H1 (cell line): ENCODE results near the gene SLC22A23. TPM values are rescaled to one million over a fixed set of nuclear protein-coding genes. Genes with fewer than 3 reads are reported as not detected.

Experiments
- BACH1 ChIP-seq: IDR thresholded peaks from 2 replicates; pipeline ENCODE4 v1.6.1; 2012; ENCODE audit warnings: low read length, improper control_type of control experiment
- CHD2 ChIP-seq: IDR thresholded peaks from 2 replicates; pipeline ENCODE4 v1.6.1; 2012; ENCODE audit warnings: low read length, improper control_type of control experiment
- GTF2F1 ChIP-seq: IDR thresholded peaks from 2 replicates; pipeline ENCODE4 v1.6.1; 2012; ENCODE audit warnings: low read depth, low read length, improper control_type of control experiment, borderline replicate concordance
- POLR2A ChIP-seq, 2 experiments: IDR thresholded peaks; 1 replicate in 1 of 2; 2 replicates in 1 of 2; pipeline ENCODE4 v1.6.1; 2011; ENCODE audit warnings: low read depth in 2 of 2, low read length in 2 of 2, mild to moderate bottlenecking in 2 of 2; ENCODE audit errors: control extremely low read depth in 1 of 2
- TCF12 ChIP-seq: IDR thresholded peaks from 2 replicates; pipeline ENCODE4 v1.6.1; 2011; ENCODE audit warnings: low read depth, mild to moderate bottlenecking, low read length
- TEAD4 ChIP-seq: IDR thresholded peaks from 2 replicates; pipeline ENCODE4 v1.6.1; 2012; ENCODE audit warnings: low read depth, low read length, inconsistent platforms, mixed read lengths
- polyA plus RNA-seq, 7 experiments: library from polyadenylated mRNA; depleted of rRNA in 3 of 7; stranded (reverse) in 5 of 7; unstranded in 2 of 7; fragments of >200 nt in 5 of 7; fragments of 200-250 nt in 2 of 7; gene quantifications; 1 replicate in 5 of 7; 2 replicates in 1 of 7; 4 replicates in 1 of 7; pipeline versions ENCODE4 v1.2.1 to v1.2.3, GENCODE V29; 2011 to 2013; ENCODE audit warnings: missing spikeins in 2 of 7, mixed read lengths in 2 of 7
- total RNA-seq: library from RNA; stranded (reverse); fragmentation: NEBNext Ultra II Directional; extraction: Animal tissue kit (Norgen Biotek cat#: 25700); gene quantifications from 2 replicates; pipeline ENCODE4 v1.2.1, GENCODE V29; 2021

Gene SLC22A23
- total and polyA plus RNA-seq, 2 of the 8 experiments (the other 6 are each of a cell fraction or from before 2014, with no cell fraction given): 9.9 to 38.4 TPM

DNA sequence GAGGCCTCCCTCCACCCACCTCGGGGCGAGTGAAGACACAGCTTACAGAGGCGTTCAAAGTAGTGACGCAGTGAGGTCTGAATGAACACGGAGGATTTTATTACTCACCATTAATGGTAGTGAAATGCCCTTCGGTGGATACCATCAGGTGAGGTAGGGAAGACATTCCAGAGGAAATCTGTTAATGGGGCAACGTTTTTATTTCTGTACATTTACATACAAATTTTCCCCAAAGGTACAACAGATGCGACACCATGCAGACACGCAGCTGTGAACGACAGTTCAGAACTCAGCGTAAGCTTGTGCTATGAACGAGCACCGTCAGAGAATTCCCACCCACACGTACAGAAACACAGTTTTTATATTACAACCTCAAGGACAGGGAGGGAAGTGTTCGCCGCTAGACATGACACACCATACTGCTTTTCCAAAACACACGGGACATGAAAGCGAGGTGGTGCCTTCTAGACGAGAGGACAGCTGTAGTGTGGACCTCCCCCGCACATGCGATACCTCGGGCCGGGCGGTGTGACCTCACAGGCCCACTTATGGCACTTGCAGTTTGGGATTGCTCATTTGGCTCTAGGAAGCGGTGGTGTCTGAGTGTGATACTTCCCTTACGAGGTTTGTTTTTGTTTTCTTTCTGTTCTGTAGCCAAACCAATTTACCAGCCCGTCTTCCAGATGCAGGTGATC, 187.4 kb downstream of the SLC22A23 start (continued):
- TF ChIP-seq BACH1 (no peak), TEAD4 (no peak), GTF2F1 (no peak), CHD2 (no peak), TCF12 (no peak), POLR2A (IDR thresholded peaks at IDR 0.05; ENCODE audit: control extremely low read depth in 1 of 2, low read depth in 2 of 2, low read length in 2 of 2) (no peak)
- TF ChIP-seq, all 59 proteins: peak for 0
